Esophagus squamous epithelium (tissue), 4 donors: ENCODE results near the gene ARRDC3.

Experiments used
- CTCF ChIP-seq, 6 experiments: fragments of 450-650 bp in 4 of 6; fragments of 200-600 bp in 2 of 6; sonication (generic) in 2 of 6; IDR thresholded peaks; one replicate each; pipeline ENCODE4 v1.5.1; 2016 to 2019; ENCODE audit warnings: antibody characterized with exemption in 6 of 6, mild to moderate bottlenecking in 4 of 6, moderate library complexity in 4 of 6
- POLR2A ChIP-seq, 4 donors: fragments of 450-650 bp; IDR thresholded peaks; one replicate each; pipeline ENCODE4 v1.6.1; 2017; ENCODE audit warnings: antibody characterized with exemption in 4 of 4, mild to moderate bottlenecking in 4 of 4, moderate library complexity in 3 of 4

- no peak for TF ChIP-seq CTCF (IDR thresholded peaks at IDR 0.05)
- no peak for TF ChIP-seq POLR2A (IDR thresholded peaks at IDR 0.05)
These were observed 39.2 kb downstream of the ARRDC3 start for GRCh38 chr5:91343916-91344315.
